GM23338 (cell line): ENCODE measurements around the gene PTF1A. TPM values are rescaled to one million over a fixed set of nuclear protein-coding genes. Genes with fewer than 3 reads are reported as not detected.

Experiments used
- ATAC-seq: fragments of 200-7000 bp; cut with Tn5 transposase; 3 replicates; pipeline ENCODE4 v1.9.1; 2020
- DNase-seq: peaks from one replicate; pipeline ENCODE4 v3.0.0-alpha.2; 2015; ENCODE audit warnings: low spot score
- H2AFZ ChIP-seq: fragments of 200-600 bp; sonication (generic); 2 replicates; pipeline ENCODE4 v1.8.0; 2016; ENCODE audit warnings: antibody characterized with exemption, mild to moderate bottlenecking, moderate library complexity
- H3F3A ChIP-seq: fragments of 200-600 bp; sonication (generic); replicated peaks from 2 replicates; pipeline ENCODE4 v1.8.0; 2017; ENCODE audit warnings: antibody characterized with exemption, mixed run types, low read depth
- H3K27ac ChIP-seq: fragments of 200-600 bp; sonication (generic); 2 replicates; pipeline ENCODE4 v1.6.1; 2016; ENCODE audit warnings: low read depth
- H3K27me3 ChIP-seq: fragments of 200-600 bp; sonication (generic); 2 replicates; pipeline ENCODE4 v1.8.0; 2016; ENCODE audit warnings: mild to moderate bottlenecking, mixed run types, moderate library complexity; ENCODE audit not compliant: insufficient read depth
- H3K36me3 ChIP-seq: fragments of 200-600 bp; sonication (generic); 2 replicates; pipeline ENCODE4 v1.8.0; 2016; ENCODE audit warnings: mild to moderate bottlenecking; ENCODE audit not compliant: insufficient read depth
- H3K4me1 ChIP-seq: fragments of 200-600 bp; sonication (generic); 2 replicates; pipeline ENCODE4 v1.8.0; 2016; ENCODE audit warnings: mild to moderate bottlenecking, moderate library complexity; ENCODE audit not compliant: insufficient read depth
- H3K4me2 ChIP-seq: fragments of 200-600 bp; sonication (generic); 2 replicates; pipeline ENCODE4 v1.7.1; 2017; ENCODE audit warnings: mixed run types
- H3K4me3 ChIP-seq: fragments of 200-600 bp; sonication (generic); 2 replicates; pipeline ENCODE4 v1.6.1; 2016; ENCODE audit warnings: mixed run types
- H3K79me2 ChIP-seq: fragments of 200-600 bp; sonication (generic); replicated peaks from 2 replicates; pipeline ENCODE4 v1.8.0; 2017; ENCODE audit warnings: mild to moderate bottlenecking; ENCODE audit not compliant: insufficient read depth
- H3K9me2 ChIP-seq: fragments of 200-600 bp; sonication (generic); 2 replicates; pipeline ENCODE4 v1.8.0; 2017; ENCODE audit not compliant: insufficient read depth
- H4K20me1 ChIP-seq: fragments of 200-600 bp; sonication (generic); replicated peaks from 2 replicates; pipeline ENCODE4 v1.8.0; 2017; ENCODE audit warnings: mild to moderate bottlenecking; ENCODE audit not compliant: insufficient read depth
- H3K27ac Mint-ChIP-seq: 2 replicates; pipeline ENCODE4 v1.8.0; 2020; ENCODE audit warnings: inconsistent platforms, mild to moderate bottlenecking, moderate library complexity, mixed read lengths
- H3K27me3 Mint-ChIP-seq: 3 replicates; pipeline ENCODE4 v1.8.0; 2022; ENCODE audit warnings: low read depth, mild to moderate bottlenecking, moderate library complexity, mixed read lengths, inconsistent platforms; ENCODE audit not compliant: insufficient read depth, poor library complexity
- H3K36me3 Mint-ChIP-seq: 3 replicates; pipeline ENCODE4 v1.8.0; 2021; ENCODE audit warnings: low read depth, mild to moderate bottlenecking, inconsistent platforms, moderate library complexity, mixed read lengths
- H3K4me1 Mint-ChIP-seq: 3 replicates; pipeline ENCODE4 v1.8.0; 2020; ENCODE audit warnings: mild to moderate bottlenecking, inconsistent platforms, mixed read lengths
- H3K4me3 Mint-ChIP-seq: 3 replicates; pipeline ENCODE4 v1.8.0; 2021; ENCODE audit warnings: moderate library complexity, mild to moderate bottlenecking, inconsistent platforms, mixed read lengths
- H3K9me3 Mint-ChIP-seq: 3 replicates; pipeline ENCODE4 v1.8.0; 2020; ENCODE audit warnings: moderate library complexity, mild to moderate bottlenecking, inconsistent platforms, mixed read lengths
- CTCF ChIP-seq, 2 experiments: fragments of 200-600 bp in 1 of 2; sonication (generic) in 1 of 2; conservative IDR thresholded peaks; 2 replicates each; pipeline versions ENCODE4 v1.5.1 to v1.6.1; 2016 to 2017; ENCODE audit warnings: antibody characterized with exemption in 2 of 2, low read depth in 2 of 2, mild to moderate bottlenecking in 2 of 2, moderate library complexity in 1 of 2
- EZH2 ChIP-seq: fragments of 200-600 bp; sonication (generic); IDR thresholded peaks from one replicate; pipeline ENCODE4 v1.8.0; 2017; ENCODE audit warnings: antibody characterized with exemption, mild to moderate bottlenecking, low read depth; ENCODE audit not compliant: unreplicated experiment
- JUNB ChIP-seq: IDR thresholded peaks from one replicate; pipeline ENCODE4 v1.6.1; 2016; ENCODE audit warnings: antibody characterized with exemption; ENCODE audit not compliant: unreplicated experiment
- NANOG ChIP-seq: IDR thresholded peaks from 2 replicates; pipeline ENCODE4 v1.6.1; 2016; ENCODE audit warnings: antibody characterized with exemption, borderline replicate concordance
- ZNF114 ChIP-seq: fragments of 250-450 bp; sonication (Bioruptor Pico); IDR thresholded peaks from 2 replicates; pipeline ENCODE4 v1.5.0; 2020; ENCODE audit warnings: mild to moderate bottlenecking, moderate library complexity
- polyA plus RNA-seq: library from polyadenylated mRNA; unstranded; fragments of >200 nt; fragmentation: Nextera tagmentation; extraction: Ambion mirVana; gene quantifications from 2 replicates; pipeline ENCODE4 v1.2.1, GENCODE V29; 2016
- total RNA-seq: library from RNA; depleted of rRNA; stranded (reverse); fragments of >200 nt; shearing (Covaris generic); gene quantifications from 2 replicates; pipeline ENCODE4 v1.2.3, GENCODE V29; 2014

PTF1A gene
- total and polyA plus RNA-seq, 2 experiments from 2014 or later, result not detected

GRCh38 chr10:23197416-23197861 is 5.3 kb downstream of the PTF1A start:
- H3K36me3 ChIP-seq, result no peaks in the 10 kb centered on the region
- peaks cover 3% of the 10 kb centered on the region; the same call in 1 of the 3 replicates for H3K36me3 Mint-ChIP-seq
- peaks cover 6% of the 10 kb centered on the region; the same call in 2 of the 3 replicates for H3K9me3 Mint-ChIP-seq
- H3K4me2 ChIP-seq, result peak overlapping the region; percentile 32; the same call in 1 of the 2 replicates
- peaks cover 43% of the 10 kb centered on the region for H3K4me1 Mint-ChIP-seq
- H3K27me3 ChIP-seq, result peaks cover 100% of the 10 kb centered on the region
- H3K4me3 Mint-ChIP-seq, result no peak overlapping the region
- H3K4me3 ChIP-seq, result 0 out of 2 replicates have a peak overlapping the region, but pooled peaks have one; percentile 17
- TF ChIP-seq EZH2 (peak; percentile 73), NANOG (no peak)
- peaks cover 69% of the 10 kb centered on the region for H3K4me1 ChIP-seq
- no peaks in the 10 kb centered on the region for H3K79me2 ChIP-seq
- DNase-seq (peak; percentile 46), ATAC-seq (no peak)
- H3F3A ChIP-seq, result peaks cover 30% of the 10 kb centered on the region
- H3K27ac ChIP-seq, result no peak overlapping the region
- peaks cover 42% of the 10 kb centered on the region for H4K20me1 ChIP-seq
- H2AFZ ChIP-seq, result no peak overlapping the region
- no peak overlapping the region for H3K27ac Mint-ChIP-seq
- H3K9me2 ChIP-seq, result no peaks in the 10 kb centered on the region
- peaks cover 95% of the 10 kb centered on the region for H3K27me3 Mint-ChIP-seq

GRCh38 chr10:23198610-23198939 is 6.5 kb downstream of the PTF1A start:
- peaks cover 2% of the 10 kb centered on the region; the same call in 1 of the 3 replicates for H3K36me3 Mint-ChIP-seq
- no peak overlapping the region for H3K27ac Mint-ChIP-seq
- peaks cover 99% of the 10 kb centered on the region for H3K27me3 Mint-ChIP-seq
- peak overlapping the region; percentile 70 for H3K4me3 ChIP-seq
- TF ChIP-seq CTCF (conservative IDR thresholded peaks at IDR 0.05; ENCODE audit: low read depth in 2 of 2) (no peak), EZH2 (peak; percentile 93)
- peak overlapping the region; percentile 93; the same call in 1 of the 2 replicates for H2AFZ ChIP-seq
- peaks cover 6% of the 10 kb centered on the region; the same call in 2 of the 3 replicates for H3K9me3 Mint-ChIP-seq
- peak; percentile 48 for ATAC-seq
- peaks cover 35% of the 10 kb centered on the region for H3F3A ChIP-seq
- no peaks in the 10 kb centered on the region for H3K36me3 ChIP-seq
- no peaks in the 10 kb centered on the region for H3K79me2 ChIP-seq
- peaks cover 100% of the 10 kb centered on the region for H3K27me3 ChIP-seq
- DNase-seq, result peak; percentile 68
- peak overlapping the region; percentile 69 for H3K4me3 Mint-ChIP-seq
- H3K4me1 Mint-ChIP-seq, result peaks cover 43% of the 10 kb centered on the region
- peak overlapping the region; percentile 94 for H3K4me2 ChIP-seq
- no peak overlapping the region for H3K27ac ChIP-seq
- no peaks in the 10 kb centered on the region for H3K9me2 ChIP-seq
- H3K4me1 ChIP-seq, result peaks cover 77% of the 10 kb centered on the region
- peaks cover 45% of the 10 kb centered on the region for H4K20me1 ChIP-seq

- peaks cover 34% of the 10 kb centered on the region for H3F3A ChIP-seq
- H3K4me1 ChIP-seq, result peaks cover 83% of the 10 kb centered on the region
- H3K27me3 Mint-ChIP-seq, result peaks cover 99% of the 10 kb centered on the region
- ATAC-seq (peak; percentile 68), DNase-seq (peak; percentile 79)
- no peak overlapping the region for H3K27ac ChIP-seq
- no peak overlapping the region for H3K27ac Mint-ChIP-seq
- peaks cover 45% of the 10 kb centered on the region for H4K20me1 ChIP-seq
- H3K4me3 ChIP-seq, result peak overlapping the region; percentile 70
- H3K4me2 ChIP-seq, result peak overlapping the region; percentile 94
- no peaks in the 10 kb centered on the region for H3K36me3 Mint-ChIP-seq
- peak overlapping the region; percentile 69 for H3K4me3 Mint-ChIP-seq
- TF ChIP-seq NANOG (no peak), ZNF114 (CRISPR knock-in tag) (no peak), JUNB (no peak), EZH2 (peak; percentile 43)
- H3K27me3 ChIP-seq, result peaks cover 100% of the 10 kb centered on the region
- peaks cover 47% of the 10 kb centered on the region for H3K4me1 Mint-ChIP-seq
- peaks cover 6% of the 10 kb centered on the region; the same call in 1 of the 3 replicates for H3K9me3 Mint-ChIP-seq
- no peaks in the 10 kb centered on the region for H3K9me2 ChIP-seq
- H3K36me3 ChIP-seq, result no peaks in the 10 kb centered on the region
- H3K79me2 ChIP-seq, result no peaks in the 10 kb centered on the region
- peak overlapping the region; percentile 93 for H2AFZ ChIP-seq
Measured at GRCh38 chr10:23198940-23199767, 7.0 kb downstream of the PTF1A start.
